GM18502 (cell line): Measurements from ENCODE around the gene SDK2.
"Not testable (repeated sequence)": the region's sequence is repeated elsewhere in the genome, so short reads cannot be mapped to it uniquely, and the experiment has no call there.

ENCODE experiments used
- ATAC-seq: cut with Tn5 transposase; IDR thresholded peaks from one replicate; pipeline ENCODE4 v1.9.1; 2021; ENCODE audit warnings: mild to moderate bottlenecking; ENCODE audit not compliant: unreplicated experiment, poor library complexity

Gene SDK2

GRCh38 chr17:73470316-73470826, 173.9 kb downstream of the SDK2 start:
- no peak for ATAC-seq

GRCh38 chr17:73469311-73469710, 174.9 kb downstream of the SDK2 start:
- ATAC-seq: no peak

- ATAC-seq: no peak
Measured at GRCh38 chr17:73468221-73468620, 176.0 kb downstream of the SDK2 start.

GRCh38 chr17:73467651-73468050, 176.6 kb downstream of the SDK2 start:
- no peak for ATAC-seq

- no peak for ATAC-seq
Measured at GRCh38 chr17:73466704-73467433, 177.4 kb downstream of the SDK2 start.

GRCh38 chr17:73465953-73466230, 178.4 kb downstream of the SDK2 start:
- no peak for ATAC-seq

- no peak for ATAC-seq
Measured at GRCh38 chr17:73465130-73465952, 178.9 kb downstream of the SDK2 start.

- ATAC-seq: no peak
Measured at GRCh38 chr17:73464447-73464846, 179.8 kb downstream of the SDK2 start.

GRCh38 chr17:73463821-73464220, 180.4 kb downstream of the SDK2 start:
- ATAC-seq: no peak

- ATAC-seq: no peak
Measured at GRCh38 chr17:73462823-73463222, 181.4 kb downstream of the SDK2 start.

GRCh38 chr17:73459980-73460379, 184.3 kb downstream of the SDK2 start:
- ATAC-seq: no peak

GRCh38 chr17:73455767-73456166, 188.5 kb downstream of the SDK2 start:
- no peak for ATAC-seq

GRCh38 chr17:73455050-73455687, 189.1 kb downstream of the SDK2 start:
- no peak for ATAC-seq

- ATAC-seq: not testable (repeated sequence)
Measured at GRCh38 chr17:73453494-73453893, 190.8 kb downstream of the SDK2 start.

- ATAC-seq: no peak
Measured at GRCh38 chr17:73453090-73453489, 191.2 kb downstream of the SDK2 start.

GRCh38 chr17:73452009-73452408, 192.2 kb downstream of the SDK2 start:
- no peak for ATAC-seq

GRCh38 chr17:73447319-73447718, 196.9 kb downstream of the SDK2 start:
- ATAC-seq: no peak

- ATAC-seq: no peak
Measured at GRCh38 chr17:73446617-73447016, 197.6 kb downstream of the SDK2 start.

GRCh38 chr17:73445466-73445865, 198.8 kb downstream of the SDK2 start:
- ATAC-seq: no peak

GRCh38 chr17:73444021-73444420, 200.2 kb downstream of the SDK2 start:
- no peak for ATAC-seq

GRCh38 chr17:73439597-73439996, 204.6 kb downstream of the SDK2 start:
- ATAC-seq: no peak
